Hypothalamus (tissue), 51 donors: ENCODE measurements around the gene ECM1.
A peak's percentile ranks its signal among the peaks of the same experiment; 100 is the strongest.

Experiments used
- DNase-seq, 51 donors: peaks; one replicate each; lab custom pipeline; 2025; lab: John Stamatoyannopoulos, UW

The ECM1 gene

GRCh38 chr1:150557065-150557600, 49.2 kb downstream of the ECM1 start:
- DNase-seq, result no peak

- DNase-seq, result no peak
Observed at GRCh38 chr1:150557813-150558212, 49.9 kb downstream of the ECM1 start.

- DNase-seq, result no peak
Observed at GRCh38 chr1:150558303-150558704, 50.4 kb downstream of the ECM1 start.

- peak in 18 of 51 donors; percentile 11 to 46 (median 26) for DNase-seq
Observed at GRCh38 chr1:150558761-150559655, 51.1 kb downstream of the ECM1 start.

- no peak for DNase-seq
Observed at GRCh38 chr1:150559656-150560010, 51.7 kb downstream of the ECM1 start.

- peak in 37 of 51 donors; percentile 8 to 73 (median 33) for DNase-seq
Observed at GRCh38 chr1:150560011-150560438, 52.1 kb downstream of the ECM1 start.

- DNase-seq, result peak in 47 of 51 donors; percentile 47 to 91 (median 78)
Observed at GRCh38 chr1:150560576-150561253, 52.8 kb downstream of the ECM1 start.

GRCh38 chr1:150561254-150561973, 53.5 kb downstream of the ECM1 start:
- peak in 50 of 51 donors; percentile 54 to 95 (median 81) for DNase-seq

- peak in 47 of 51 donors; percentile 26 to 88 (median 62) for DNase-seq
Observed at GRCh38 chr1:150561974-150562445, 54.1 kb downstream of the ECM1 start.

- peak in 1 of 51 donors; percentile 47 for DNase-seq
Observed at GRCh38 chr1:150562446-150563339, 54.8 kb downstream of the ECM1 start.
